GM23338 (cell line): ENCODE measurements around the gene GET4. TPM values are rescaled to one million over a fixed set of nuclear protein-coding genes. Genes with fewer than 3 reads are reported as not detected.

Experiments used
- ATAC-seq: fragments of 200-7000 bp; cut with Tn5 transposase; 3 replicates; pipeline ENCODE4 v1.9.1; 2020
- DNase-seq: peaks from one replicate; pipeline ENCODE4 v3.0.0-alpha.2; 2015; ENCODE audit warnings: low spot score
- H2AFZ ChIP-seq: fragments of 200-600 bp; sonication (generic); 2 replicates; pipeline ENCODE4 v1.8.0; 2016; ENCODE audit warnings: antibody characterized with exemption, mild to moderate bottlenecking, moderate library complexity
- H3F3A ChIP-seq: fragments of 200-600 bp; sonication (generic); replicated peaks from 2 replicates; pipeline ENCODE4 v1.8.0; 2017; ENCODE audit warnings: antibody characterized with exemption, mixed run types, low read depth
- H3K27ac ChIP-seq: fragments of 200-600 bp; sonication (generic); 2 replicates; pipeline ENCODE4 v1.6.1; 2016; ENCODE audit warnings: low read depth
- H3K27me3 ChIP-seq: fragments of 200-600 bp; sonication (generic); 2 replicates; pipeline ENCODE4 v1.8.0; 2016; ENCODE audit warnings: mild to moderate bottlenecking, mixed run types, moderate library complexity; ENCODE audit not compliant: insufficient read depth
- H3K36me3 ChIP-seq: fragments of 200-600 bp; sonication (generic); 2 replicates; pipeline ENCODE4 v1.8.0; 2016; ENCODE audit warnings: mild to moderate bottlenecking; ENCODE audit not compliant: insufficient read depth
- H3K4me1 ChIP-seq: fragments of 200-600 bp; sonication (generic); 2 replicates; pipeline ENCODE4 v1.8.0; 2016; ENCODE audit warnings: mild to moderate bottlenecking, moderate library complexity; ENCODE audit not compliant: insufficient read depth
- H3K4me2 ChIP-seq: fragments of 200-600 bp; sonication (generic); 2 replicates; pipeline ENCODE4 v1.7.1; 2017; ENCODE audit warnings: mixed run types
- H3K4me3 ChIP-seq: fragments of 200-600 bp; sonication (generic); 2 replicates; pipeline ENCODE4 v1.6.1; 2016; ENCODE audit warnings: mixed run types
- H3K79me2 ChIP-seq: fragments of 200-600 bp; sonication (generic); replicated peaks from 2 replicates; pipeline ENCODE4 v1.8.0; 2017; ENCODE audit warnings: mild to moderate bottlenecking; ENCODE audit not compliant: insufficient read depth
- H3K9me2 ChIP-seq: fragments of 200-600 bp; sonication (generic); 2 replicates; pipeline ENCODE4 v1.8.0; 2017; ENCODE audit not compliant: insufficient read depth
- H4K20me1 ChIP-seq: fragments of 200-600 bp; sonication (generic); replicated peaks from 2 replicates; pipeline ENCODE4 v1.8.0; 2017; ENCODE audit warnings: mild to moderate bottlenecking; ENCODE audit not compliant: insufficient read depth
- H3K27ac Mint-ChIP-seq: 2 replicates; pipeline ENCODE4 v1.8.0; 2020; ENCODE audit warnings: inconsistent platforms, mild to moderate bottlenecking, moderate library complexity, mixed read lengths
- H3K27me3 Mint-ChIP-seq: 3 replicates; pipeline ENCODE4 v1.8.0; 2022; ENCODE audit warnings: low read depth, mild to moderate bottlenecking, moderate library complexity, mixed read lengths, inconsistent platforms; ENCODE audit not compliant: insufficient read depth, poor library complexity
- H3K36me3 Mint-ChIP-seq: 3 replicates; pipeline ENCODE4 v1.8.0; 2021; ENCODE audit warnings: low read depth, mild to moderate bottlenecking, inconsistent platforms, moderate library complexity, mixed read lengths
- H3K4me1 Mint-ChIP-seq: 3 replicates; pipeline ENCODE4 v1.8.0; 2020; ENCODE audit warnings: mild to moderate bottlenecking, inconsistent platforms, mixed read lengths
- H3K4me3 Mint-ChIP-seq: 3 replicates; pipeline ENCODE4 v1.8.0; 2021; ENCODE audit warnings: moderate library complexity, mild to moderate bottlenecking, inconsistent platforms, mixed read lengths
- H3K9me3 Mint-ChIP-seq: 3 replicates; pipeline ENCODE4 v1.8.0; 2020; ENCODE audit warnings: moderate library complexity, mild to moderate bottlenecking, inconsistent platforms, mixed read lengths
- CREB1 ChIP-seq: fragments of 250-450 bp; sonication (Bioruptor Pico); IDR thresholded peaks from 2 replicates; pipeline ENCODE4 v1.5.0; 2020; ENCODE audit warnings: low read depth, mild to moderate bottlenecking, moderate library complexity
- CTCF ChIP-seq, 2 experiments: fragments of 200-600 bp in 1 of 2; sonication (generic) in 1 of 2; conservative IDR thresholded peaks; 2 replicates each; pipeline versions ENCODE4 v1.5.1 to v1.6.1; 2016 to 2017; ENCODE audit warnings: antibody characterized with exemption in 2 of 2, low read depth in 2 of 2, mild to moderate bottlenecking in 2 of 2, moderate library complexity in 1 of 2
- ETS1 ChIP-seq: IDR thresholded peaks from 2 replicates; pipeline ENCODE4 v1.6.1; 2016; ENCODE audit warnings: antibody characterized with exemption
- EZH2 ChIP-seq: fragments of 200-600 bp; sonication (generic); IDR thresholded peaks from one replicate; pipeline ENCODE4 v1.8.0; 2017; ENCODE audit warnings: antibody characterized with exemption, mild to moderate bottlenecking, low read depth; ENCODE audit not compliant: unreplicated experiment
- EZH2phosphoT487 ChIP-seq: fragments of 200-600 bp; sonication (generic); IDR thresholded peaks from one replicate; pipeline ENCODE4 v1.8.1; 2018; ENCODE audit warnings: antibody characterized with exemption; ENCODE audit not compliant: unreplicated experiment
- JUNB ChIP-seq: IDR thresholded peaks from one replicate; pipeline ENCODE4 v1.6.1; 2016; ENCODE audit warnings: antibody characterized with exemption; ENCODE audit not compliant: unreplicated experiment
- NANOG ChIP-seq: IDR thresholded peaks from 2 replicates; pipeline ENCODE4 v1.6.1; 2016; ENCODE audit warnings: antibody characterized with exemption, borderline replicate concordance
- POLR2AphosphoS5 ChIP-seq: IDR thresholded peaks from 2 replicates; pipeline ENCODE4 v1.6.1; 2016; ENCODE audit warnings: antibody characterized with exemption, low read depth
- REST ChIP-seq: IDR thresholded peaks from one replicate; pipeline ENCODE4 v1.6.1; 2018; ENCODE audit warnings: antibody characterized with exemption; ENCODE audit not compliant: unreplicated experiment
- STAT1 ChIP-seq: IDR thresholded peaks from one replicate; pipeline ENCODE4 v1.6.1; 2016; ENCODE audit warnings: antibody characterized with exemption; ENCODE audit not compliant: unreplicated experiment
- ZNF114 ChIP-seq: fragments of 250-450 bp; sonication (Bioruptor Pico); IDR thresholded peaks from 2 replicates; pipeline ENCODE4 v1.5.0; 2020; ENCODE audit warnings: mild to moderate bottlenecking, moderate library complexity
- ZNF331 ChIP-seq: fragments of 250-450 bp; sonication (Bioruptor Pico); IDR thresholded peaks from 2 replicates; pipeline ENCODE4 v1.5.0; 2020; ENCODE audit warnings: low read depth, mild to moderate bottlenecking, moderate library complexity
- ZNF462 ChIP-seq: fragments of 250-450 bp; sonication (Bioruptor Pico); IDR thresholded peaks from 2 replicates; pipeline ENCODE4 v1.5.0; 2020; ENCODE audit warnings: mild to moderate bottlenecking, moderate library complexity
- polyA plus RNA-seq: library from polyadenylated mRNA; unstranded; fragments of >200 nt; fragmentation: Nextera tagmentation; extraction: Ambion mirVana; gene quantifications from 2 replicates; pipeline ENCODE4 v1.2.1, GENCODE V29; 2016
- total RNA-seq: library from RNA; depleted of rRNA; stranded (reverse); fragments of >200 nt; shearing (Covaris generic); gene quantifications from 2 replicates; pipeline ENCODE4 v1.2.3, GENCODE V29; 2014

GET4 gene
- total and polyA plus RNA-seq, 2 experiments from 2014 or later = 48.0 to 79.1 TPM

- Histone ChIP-seq H3K79me2 (no peaks in the 10 kb centered on the region), H3K36me3 (no peaks in the 10 kb centered on the region), H2AFZ (no peak overlapping the region), H3K9me2 (no peaks in the 10 kb centered on the region), H4K20me1 (no peaks in the 10 kb centered on the region), H3K4me2 (no peak overlapping the region), H3K27ac (no peak overlapping the region), H3K27me3 (no peaks in the 10 kb centered on the region), H3K4me3 (no peak overlapping the region), H3F3A (no peaks in the 10 kb centered on the region), H3K4me1 (no peaks in the 10 kb centered on the region)
- no peak for ATAC-seq
- Mint-ChIP-seq H3K4me1 (no peaks in the 10 kb centered on the region), H3K9me3 (peaks cover 4% of the 10 kb centered on the region), H3K4me3 (no peak overlapping the region), H3K27ac (no peak overlapping the region), H3K36me3 (no peaks in the 10 kb centered on the region), H3K27me3 (peaks cover 4% of the 10 kb centered on the region)
- no peak for DNase-seq
- no peak for TF ChIP-seq CTCF (conservative IDR thresholded peaks at IDR 0.05; ENCODE audit: low read depth in 2 of 2)
- no peak for TF ChIP-seq ZNF114 (CRISPR knock-in tag)
- TF ChIP-seq EZH2phosphoT487 = no peak
- TF ChIP-seq JUNB = no peak
- no peak for TF ChIP-seq NANOG
- TF ChIP-seq ZNF462 (CRISPR knock-in tag) = no peak
- TF ChIP-seq EZH2 = no peak
- no peak for TF ChIP-seq STAT1
- no peak for TF ChIP-seq ETS1
- no peak for TF ChIP-seq REST
- no peak for TF ChIP-seq CREB1 (CRISPR knock-in tag)
- no peak for TF ChIP-seq ZNF331 (CRISPR knock-in tag)
- no peak for TF ChIP-seq POLR2AphosphoS5
Observed at GRCh38 chr7:935874-936385, 59.6 kb downstream of the GET4 start.
